Ishikawa (cell line): Measurements from ENCODE around the gene NOL4L.

ENCODE experiments used
- CEBPB ChIP-seq: IDR thresholded peaks from 2 replicates; pipeline ENCODE4 v1.6.1; 2012
- CREB1 ChIP-seq: IDR thresholded peaks from 2 replicates; pipeline ENCODE4 v1.6.1; 2012; ENCODE audit warnings: low read depth
- EGR1 ChIP-seq: IDR thresholded peaks from 2 replicates; pipeline ENCODE4 v1.6.1; 2012
- EP300 ChIP-seq: IDR thresholded peaks from 2 replicates; pipeline ENCODE4 v1.6.1; 2012; ENCODE audit warnings: borderline replicate concordance
- FOXM1 ChIP-seq: IDR thresholded peaks from 2 replicates; pipeline ENCODE4 v1.6.1; 2012; ENCODE audit warnings: low read depth, borderline replicate concordance
- MAX ChIP-seq: IDR thresholded peaks from 2 replicates; pipeline ENCODE4 v1.6.1; 2012
- NFIC ChIP-seq: IDR thresholded peaks from 2 replicates; pipeline ENCODE4 v1.6.1; 2012
- RAD21 ChIP-seq: IDR thresholded peaks from 2 replicates; pipeline ENCODE4 v1.6.1; 2012; ENCODE audit warnings: low read depth
- TAF1 ChIP-seq: IDR thresholded peaks from 2 replicates; pipeline ENCODE4 v1.6.1; 2012; ENCODE audit warnings: low read depth, mild to moderate bottlenecking
- TCF12 ChIP-seq: IDR thresholded peaks from 2 replicates; pipeline ENCODE4 v1.6.1; 2012; ENCODE audit warnings: low read depth
- TEAD4 ChIP-seq: IDR thresholded peaks from 2 replicates; pipeline ENCODE4 v1.6.1; 2012
- YY1 ChIP-seq: IDR thresholded peaks from 2 replicates; pipeline ENCODE4 v1.6.1; 2012; ENCODE audit warnings: low read depth
- ZBTB7A ChIP-seq: IDR thresholded peaks from 2 replicates; pipeline ENCODE4 v1.6.1; 2012; ENCODE audit warnings: low read depth
- TF ChIP-seq, protein P1 (sequence below): IDR thresholded peaks from 2 replicates; pipeline ENCODE4 v1.6.1; 2012; ENCODE audit warnings: low read depth, mild to moderate bottlenecking
- TF ChIP-seq, protein P2 (sequence below): IDR thresholded peaks from 2 replicates; pipeline ENCODE4 v1.6.1; 2012

Gene NOL4L

GRCh38 chr20:32621071-32621890 is 36.1 kb upstream of the NOL4L start:
- no peak for TF ChIP-seq ZBTB7A
- no peak for TF ChIP-seq RAD21
- TF ChIP-seq YY1 = no peak
- TF ChIP-seq CREB1 = no peak
- TF ChIP-seq TAF1 = no peak
- TF ChIP-seq FOXM1 = no peak
- no peak for TF ChIP-seq MAX
- TF ChIP-seq CEBPB = no peak
- TF ChIP-seq EGR1 = no peak
- no peak for TF ChIP-seq NFIC
- TF ChIP-seq, protein P1, sequence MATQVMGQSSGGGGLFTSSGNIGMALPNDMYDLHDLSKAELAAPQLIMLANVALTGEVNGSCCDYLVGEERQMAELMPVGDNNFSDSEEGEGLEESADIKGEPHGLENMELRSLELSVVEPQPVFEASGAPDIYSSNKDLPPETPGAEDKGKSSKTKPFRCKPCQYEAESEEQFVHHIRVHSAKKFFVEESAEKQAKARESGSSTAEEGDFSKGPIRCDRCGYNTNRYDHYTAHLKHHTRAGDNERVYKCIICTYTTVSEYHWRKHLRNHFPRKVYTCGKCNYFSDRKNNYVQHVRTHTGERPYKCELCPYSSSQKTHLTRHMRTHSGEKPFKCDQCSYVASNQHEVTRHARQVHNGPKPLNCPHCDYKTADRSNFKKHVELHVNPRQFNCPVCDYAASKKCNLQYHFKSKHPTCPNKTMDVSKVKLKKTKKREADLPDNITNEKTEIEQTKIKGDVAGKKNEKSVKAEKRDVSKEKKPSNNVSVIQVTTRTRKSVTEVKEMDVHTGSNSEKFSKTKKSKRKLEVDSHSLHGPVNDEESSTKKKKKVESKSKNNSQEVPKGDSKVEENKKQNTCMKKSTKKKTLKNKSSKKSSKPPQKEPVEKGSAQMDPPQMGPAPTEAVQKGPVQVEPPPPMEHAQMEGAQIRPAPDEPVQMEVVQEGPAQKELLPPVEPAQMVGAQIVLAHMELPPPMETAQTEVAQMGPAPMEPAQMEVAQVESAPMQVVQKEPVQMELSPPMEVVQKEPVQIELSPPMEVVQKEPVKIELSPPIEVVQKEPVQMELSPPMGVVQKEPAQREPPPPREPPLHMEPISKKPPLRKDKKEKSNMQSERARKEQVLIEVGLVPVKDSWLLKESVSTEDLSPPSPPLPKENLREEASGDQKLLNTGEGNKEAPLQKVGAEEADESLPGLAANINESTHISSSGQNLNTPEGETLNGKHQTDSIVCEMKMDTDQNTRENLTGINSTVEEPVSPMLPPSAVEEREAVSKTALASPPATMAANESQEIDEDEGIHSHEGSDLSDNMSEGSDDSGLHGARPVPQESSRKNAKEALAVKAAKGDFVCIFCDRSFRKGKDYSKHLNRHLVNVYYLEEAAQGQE = no peak
- no peak for TF ChIP-seq EP300
- no peak for TF ChIP-seq TCF12
- TF ChIP-seq TEAD4 = no peak
- TF ChIP-seq, protein P2, sequence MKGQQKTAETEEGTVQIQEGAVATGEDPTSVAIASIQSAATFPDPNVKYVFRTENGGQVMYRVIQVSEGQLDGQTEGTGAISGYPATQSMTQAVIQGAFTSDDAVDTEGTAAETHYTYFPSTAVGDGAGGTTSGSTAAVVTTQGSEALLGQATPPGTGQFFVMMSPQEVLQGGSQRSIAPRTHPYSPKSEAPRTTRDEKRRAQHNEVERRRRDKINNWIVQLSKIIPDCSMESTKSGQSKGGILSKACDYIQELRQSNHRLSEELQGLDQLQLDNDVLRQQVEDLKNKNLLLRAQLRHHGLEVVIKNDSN = no peak

DNA sequence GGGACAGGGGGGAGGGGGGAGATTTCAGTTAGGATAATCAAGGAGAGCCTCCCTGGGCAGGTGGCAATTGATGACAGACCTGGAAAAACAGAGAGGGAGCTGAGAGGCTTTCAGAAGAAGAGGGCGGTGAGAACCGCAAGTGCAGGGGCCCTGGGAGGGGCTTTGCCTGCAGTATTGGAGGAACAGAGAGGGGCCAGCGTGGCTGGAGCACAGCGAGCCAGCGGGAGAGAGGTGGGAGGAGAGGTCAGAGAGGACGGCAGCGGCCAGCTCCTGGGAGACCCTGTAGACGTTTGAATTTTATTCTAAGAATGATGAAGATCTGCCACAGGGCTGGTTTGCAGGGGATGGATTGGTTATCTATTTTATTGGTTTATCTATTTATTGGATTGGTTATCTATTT is 34.5 kb upstream of the NOL4L start:
- TF ChIP-seq CEBPB = no peak

GRCh38 chr20:32614772-32615171 is 29.6 kb upstream of the NOL4L start:
- TF ChIP-seq CREB1 = no peak
- no peak for TF ChIP-seq EGR1

DNA sequence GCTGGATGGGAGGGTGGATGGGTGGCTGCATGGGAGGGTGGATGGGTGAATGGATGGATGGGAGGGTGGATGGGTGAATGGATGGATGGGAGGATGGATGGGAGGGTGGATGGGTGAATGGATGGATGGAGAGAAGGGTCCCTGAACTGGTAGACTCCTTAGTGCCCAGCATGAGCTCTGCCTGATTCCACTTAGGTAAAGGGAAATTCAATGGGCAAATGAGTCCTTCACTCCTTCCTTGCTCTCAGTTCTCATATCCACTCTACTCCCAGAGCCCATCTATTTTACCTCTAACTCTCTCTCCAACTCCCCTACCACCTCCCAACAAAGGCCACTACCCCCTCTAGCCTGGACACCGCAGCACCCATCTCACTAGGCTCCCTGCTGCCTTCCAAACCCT is 29.2 kb upstream of the NOL4L start:
- TF ChIP-seq TCF12 = no peak
- no peak for TF ChIP-seq TEAD4
- TF ChIP-seq, protein P1 = no peak
- TF ChIP-seq RAD21 = no peak
- no peak for TF ChIP-seq TAF1
- TF ChIP-seq NFIC = no peak
- TF ChIP-seq EGR1 = no peak
- TF ChIP-seq MAX = no peak
- no peak for TF ChIP-seq YY1
- no peak for TF ChIP-seq CEBPB
- no peak for TF ChIP-seq FOXM1
- TF ChIP-seq, protein P2 = no peak
- no peak for TF ChIP-seq CREB1
- no peak for TF ChIP-seq EP300
- no peak for TF ChIP-seq ZBTB7A

DNA sequence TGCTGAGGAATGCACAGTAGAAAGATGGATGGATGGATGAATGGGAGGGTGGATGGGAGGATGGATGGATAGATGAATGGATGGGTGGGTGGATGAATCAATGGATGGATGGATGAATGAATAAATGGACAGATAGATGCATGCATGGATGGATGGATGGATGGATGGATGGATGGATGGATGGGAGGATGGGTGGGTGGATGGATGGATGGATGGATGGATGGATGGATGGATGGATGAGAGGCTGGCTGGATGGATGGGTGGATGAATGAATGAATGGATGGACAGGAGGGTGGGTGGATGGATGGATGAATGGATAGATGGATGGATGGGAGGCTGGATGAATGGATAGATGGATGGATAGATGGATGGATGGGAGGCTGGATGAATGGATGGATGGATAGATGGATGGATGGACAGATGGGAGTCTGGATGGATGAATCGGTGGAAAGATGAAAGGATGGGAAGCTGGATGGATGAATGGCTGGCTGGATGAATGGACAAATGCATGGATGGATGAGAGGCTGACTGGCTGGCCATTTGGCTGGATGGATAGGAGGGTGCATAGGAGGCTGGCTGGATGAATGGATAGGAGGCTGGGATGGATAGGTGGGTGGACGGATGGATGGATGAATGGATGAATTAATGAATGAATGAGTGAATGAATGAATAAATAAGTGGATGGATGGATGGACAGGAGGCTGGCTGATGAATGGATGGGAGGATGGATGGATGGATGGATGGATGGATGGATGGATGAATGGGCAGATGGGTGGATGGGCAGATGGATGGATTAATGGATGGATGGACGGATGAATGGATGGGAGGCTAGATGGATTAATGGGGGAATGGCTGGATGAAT is 28.3 kb upstream of the NOL4L start:
- TF ChIP-seq YY1 = no peak
- no peak for TF ChIP-seq CEBPB
- no peak for TF ChIP-seq NFIC
- TF ChIP-seq TCF12 = no peak
- TF ChIP-seq TEAD4 = no peak
- TF ChIP-seq CREB1 = no peak
- TF ChIP-seq EGR1 = no peak
- TF ChIP-seq MAX = no peak
- no peak for TF ChIP-seq EP300
- TF ChIP-seq TAF1 = no peak
- TF ChIP-seq FOXM1 = no peak
- no peak for TF ChIP-seq RAD21
- TF ChIP-seq, protein P2 = no peak
